K562 (cell line): Measurements from ENCODE around the gene ANKRD65. TPM values are rescaled to one million over a fixed set of nuclear protein-coding genes. Genes with fewer than 3 reads are reported as not detected.

Experiments used
- BCOR ChIP-seq: fragments of 450-650 bp; IDR thresholded peaks from 2 replicates; pipeline ENCODE4 v1.6.1; 2016
- BHLHE40 ChIP-seq: IDR thresholded peaks from 2 replicates; pipeline ENCODE4 v1.6.1; 2011; ENCODE audit warnings: low read length, improper control_type of control experiment
- CEBPZ ChIP-seq: fragments of 150-350 bp; IDR thresholded peaks from 2 replicates; pipeline ENCODE4 v1.6.1; 2014; ENCODE audit warnings: low read depth, mild to moderate bottlenecking, low read length, borderline replicate concordance
- CUX1 ChIP-seq: fragments of 200-800 bp; sonication (Bioruptor generic); IDR thresholded peaks from 2 replicates; pipeline ENCODE4 v1.6.1; 2016; ENCODE audit warnings: missing genetic modification characterization, missing compliant biosample characterization
- E2F4 ChIP-seq: sonication (generic); formaldehyde crosslinking; IDR thresholded peaks from 2 replicates; pipeline ENCODE4 v1.8.0; 2022; ENCODE audit warnings: mild to moderate bottlenecking, low read depth, missing genetic modification reagents
- HDAC1 ChIP-seq, 2 experiments: fragments of 450-650 bp; IDR thresholded peaks; 2 replicates each; pipeline ENCODE4 v1.6.1; 2016 to 2017; ENCODE audit warnings: inconsistent platforms in 1 of 2, mild to moderate bottlenecking in 1 of 2, moderate library complexity in 1 of 2
- HDGF ChIP-seq: fragments of 450-650 bp; IDR thresholded peaks from 2 replicates; pipeline ENCODE4 v1.6.1; 2016
- IRF2 ChIP-seq: sonication (generic); formaldehyde crosslinking; IDR thresholded peaks from 2 replicates; pipeline ENCODE4 v1.8.1; 2022; ENCODE audit warnings: mild to moderate bottlenecking, missing genetic modification reagents
- MTA2 ChIP-seq: fragments of 450-650 bp; IDR thresholded peaks from 2 replicates; pipeline ENCODE4 v1.6.1; 2016; ENCODE audit warnings: low read depth
- PHTF2 ChIP-seq: fragments of 250-450 bp; sonication (Bioruptor Pico); IDR thresholded peaks from 2 replicates; pipeline ENCODE4 v1.5.0; 2021; ENCODE audit warnings: mild to moderate bottlenecking
- POLR2B ChIP-seq: fragments of 450-650 bp; IDR thresholded peaks from 2 replicates; pipeline ENCODE4 v1.6.1; 2018; ENCODE audit warnings: low read depth; ENCODE audit not compliant: partially characterized antibody
- RBBP5 ChIP-seq: fragments of 200-600 bp; sonication (generic); IDR thresholded peaks from 2 replicates; pipeline ENCODE4 v1.6.1; 2012; ENCODE audit warnings: borderline replicate concordance, mild to moderate bottlenecking, low read length, control low read depth, inconsistent platforms; ENCODE audit not compliant: insufficient read depth, poor library complexity, severe bottlenecking
- TAL1 ChIP-seq: fragments of 450-650 bp; IDR thresholded peaks from 2 replicates; pipeline ENCODE4 v1.6.1; 2016; ENCODE audit warnings: mild to moderate bottlenecking
- ZFP91 ChIP-seq: sonication (generic); formaldehyde crosslinking; IDR thresholded peaks from 2 replicates; pipeline ENCODE4 v1.8.0; 2022; ENCODE audit warnings: mild to moderate bottlenecking, missing genetic modification reagents
- ZNF12 ChIP-seq: sonication (generic); formaldehyde crosslinking; IDR thresholded peaks from 2 replicates; pipeline ENCODE4 v1.4.0; 2020; ENCODE audit warnings: mild to moderate bottlenecking, missing genetic modification reagents
- ZNF551 ChIP-seq: fragments of 250-450 bp; sonication (Bioruptor Pico); IDR thresholded peaks from 2 replicates; pipeline ENCODE4 v1.5.0; 2021; ENCODE audit warnings: mild to moderate bottlenecking, moderate library complexity
- ZNF668 ChIP-seq: fragments of 250-450 bp; sonication (Bioruptor Pico); IDR thresholded peaks from 2 replicates; pipeline ENCODE4 v1.8.0; 2022; ENCODE audit warnings: mild to moderate bottlenecking, inconsistent platforms
- ZNF695 ChIP-seq: fragments of 450-650 bp; formaldehyde crosslinking; IDR thresholded peaks from 2 replicates; pipeline ENCODE4 v1.4.0; 2020; ENCODE audit warnings: mild to moderate bottlenecking, moderate library complexity
- polyA plus RNA-seq, 8 experiments: library from polyadenylated mRNA; depleted of rRNA in 4 of 8; stranded (reverse) in 5 of 8; unstranded in 3 of 8; fragments of >200 nt; fragmentation: Nextera tagmentation in 2 of 8; fragmentation: Illumina TruSeq in 1 of 8; extraction: Ambion mirVana in 2 of 8; extraction: Trizol in 1 of 8; gene quantifications; 2 replicates each; pipeline versions ENCODE4 v1.2.1 to v1.2.3, GENCODE V29; 2011 to 2014; ENCODE audit warnings: inconsistent platforms in 1 of 8, missing spikeins in 1 of 8
- total RNA-seq, 7 experiments: library from RNA; depleted of rRNA in 6 of 7; stranded (reverse); fragments of >200 nt in 6 of 7; fragmentation: Illumina TruSeq in 2 of 7; extraction: Trizol in 2 of 7; gene quantifications; 2 replicates each; pipeline versions ENCODE4 v1.2.1 to v1.2.3, GENCODE V29; 2011 to 2021; ENCODE audit warnings: low replicate concordance in 1 of 7

ANKRD65 gene
- total and polyA plus RNA-seq, 9 of the 15 experiments (the other 6 are each of a cell fraction or from before 2014, with no cell fraction given), result not detected

GRCh38 chr1:1399187-1399871, 21.7 kb downstream of the ANKRD65 start, which contains the start of gene CCNL2 (continued):
- no peak for TF ChIP-seq ZFP91 (CRISPR knock-in tag)
- no peak for TF ChIP-seq PHTF2 (CRISPR knock-in tag)
- TF ChIP-seq ZNF668 (CRISPR knock-in tag), result no peak
- TF ChIP-seq HDGF, result no peak
- TF ChIP-seq CEBPZ, result no peak
- TF ChIP-seq E2F4 (CRISPR knock-in tag), result no peak
- no peak for TF ChIP-seq IRF2 (CRISPR knock-in tag)
- peak; percentile 86; the same call in 1 of the 2 replicates for TF ChIP-seq ZNF12 (CRISPR knock-in tag)
- TF ChIP-seq CUX1 (CRISPR knock-in tag), result no peak
- TF ChIP-seq ZNF695, result 0 out of 2 replicates have a peak, but pooled peaks have one; percentile 84
- peak in 1 of 2 experiments; percentile 94; a peak in 2 of 4 replicates for TF ChIP-seq HDAC1 (IDR thresholded peaks at IDR 0.05)
- TF ChIP-seq POLR2B, result peak; percentile 87
- TF ChIP-seq BHLHE40, result peak; percentile 88
- no peak for TF ChIP-seq MTA2
- TF ChIP-seq RBBP5, result peak; percentile 85
- no peak for TF ChIP-seq TAL1
- TF ChIP-seq ZNF551, result no peak
- no peak for TF ChIP-seq BCOR
